ENCODE results near the gene PODXL. TPM values are rescaled to one million over a fixed set of nuclear protein-coding genes. Genes with fewer than 3 reads are reported as not detected.

The PODXL gene
- total and polyA plus RNA-seq, 4 donors: 1.2 to 3.6 (median 1.6) TPM

DNA sequence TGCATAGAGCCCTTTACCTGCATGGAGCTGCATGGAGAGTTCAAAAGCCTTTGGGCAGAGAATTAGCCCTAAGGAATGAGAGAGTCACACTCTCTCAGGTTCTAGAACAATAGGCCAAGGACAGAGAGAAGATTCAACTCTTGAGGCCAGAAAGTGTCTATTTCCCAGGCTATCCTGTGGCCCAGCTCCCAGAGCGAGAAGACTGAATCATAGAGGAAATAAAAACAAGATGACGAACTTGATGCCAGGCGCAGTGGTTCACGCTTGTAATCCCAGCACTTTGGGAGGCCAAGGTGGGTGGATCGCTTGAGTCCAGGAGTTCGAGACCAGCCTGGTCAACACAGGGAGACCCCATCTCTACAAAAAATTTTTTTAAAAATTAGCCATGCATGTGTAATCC is 18.3 kb upstream of the PODXL start:
- Histone ChIP-seq H3K9me3 (ENCODE audit: control insufficient read depth in 4 of 4, low read length in 3 of 4) (no peaks in the 10 kb centered on the region), H3K9ac (ENCODE audit: low read depth in 1 of 2, low read length in 2 of 2) (no peak overlapping the region), H3K4me1 (ENCODE audit: control insufficient read depth in 4 of 4, insufficient read depth in 4 of 4, low read length in 3 of 4) (no peaks in the 10 kb centered on the region), H3K27ac (ENCODE audit: low read depth in 1 of 2, low read length in 2 of 2) (no peak overlapping the region), H3K27me3 (ENCODE audit: control insufficient read depth in 4 of 4, insufficient read depth in 4 of 4, low read length in 3 of 4) (no peaks in the 10 kb centered on the region), H3K4me3 (ENCODE audit: low read depth in 1 of 3, low read length in 3 of 3) (no peak overlapping the region), H3K36me3 (ENCODE audit: control insufficient read depth in 4 of 4, insufficient read depth in 3 of 4, low read depth in 1 of 4, low read length in 3 of 4) (no peaks in the 10 kb centered on the region)
- TF ChIP-seq ATF3 (IDR thresholded peaks at IDR 0.05): no peak
- no peak for TF ChIP-seq TAF1 (conservative IDR thresholded peaks at IDR 0.05)
- TF ChIP-seq NR2F2 (IDR thresholded peaks at IDR 0.05): no peak
- TF ChIP-seq HNF4G (IDR thresholded peaks at IDR 0.05): no peak
- no peak for TF ChIP-seq REST (IDR thresholded peaks at IDR 0.05)
- TF ChIP-seq RAD21 (IDR thresholded peaks at IDR 0.05): no peak
- TF ChIP-seq HNF4A (conservative IDR thresholded peaks at IDR 0.05): no peak
- TF ChIP-seq FOXA2 (IDR thresholded peaks at IDR 0.05): no peak
- no peak for TF ChIP-seq EGR1 (IDR thresholded peaks at IDR 0.05; ENCODE audit: low read depth in 2 of 2)
- TF ChIP-seq, protein P1, sequence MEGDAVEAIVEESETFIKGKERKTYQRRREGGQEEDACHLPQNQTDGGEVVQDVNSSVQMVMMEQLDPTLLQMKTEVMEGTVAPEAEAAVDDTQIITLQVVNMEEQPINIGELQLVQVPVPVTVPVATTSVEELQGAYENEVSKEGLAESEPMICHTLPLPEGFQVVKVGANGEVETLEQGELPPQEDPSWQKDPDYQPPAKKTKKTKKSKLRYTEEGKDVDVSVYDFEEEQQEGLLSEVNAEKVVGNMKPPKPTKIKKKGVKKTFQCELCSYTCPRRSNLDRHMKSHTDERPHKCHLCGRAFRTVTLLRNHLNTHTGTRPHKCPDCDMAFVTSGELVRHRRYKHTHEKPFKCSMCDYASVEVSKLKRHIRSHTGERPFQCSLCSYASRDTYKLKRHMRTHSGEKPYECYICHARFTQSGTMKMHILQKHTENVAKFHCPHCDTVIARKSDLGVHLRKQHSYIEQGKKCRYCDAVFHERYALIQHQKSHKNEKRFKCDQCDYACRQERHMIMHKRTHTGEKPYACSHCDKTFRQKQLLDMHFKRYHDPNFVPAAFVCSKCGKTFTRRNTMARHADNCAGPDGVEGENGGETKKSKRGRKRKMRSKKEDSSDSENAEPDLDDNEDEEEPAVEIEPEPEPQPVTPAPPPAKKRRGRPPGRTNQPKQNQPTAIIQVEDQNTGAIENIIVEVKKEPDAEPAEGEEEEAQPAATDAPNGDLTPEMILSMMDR (IDR thresholded peaks at IDR 0.05; ENCODE audit: low read depth, low read length, missing input control): no peak
- no peak for TF ChIP-seq FOXA1 (IDR thresholded peaks at IDR 0.05)
- no peak for TF ChIP-seq MAX (IDR thresholded peaks at IDR 0.05)
- no peak for TF ChIP-seq SP1 (IDR thresholded peaks at IDR 0.05)
- TF ChIP-seq YY1 (IDR thresholded peaks at IDR 0.05): no peak
- TF ChIP-seq ZBTB33 (IDR thresholded peaks at IDR 0.05): no peak
- TF ChIP-seq RXRA (IDR thresholded peaks at IDR 0.05): no peak
- TF ChIP-seq GABPA (IDR thresholded peaks at IDR 0.05 in 1 of 2, conservative IDR thresholded peaks at IDR 0.05 in 1 of 2): no peak
- no peak for TF ChIP-seq JUND (IDR thresholded peaks at IDR 0.05)
- WGBS: 90% methylated on average over 6 of the region's 6 CpGs
- no peak for DNase-seq (ENCODE audit: low spot score)
